ENCODE measurements around the gene EPHA8. TPM values are rescaled to one million over a fixed set of nuclear protein-coding genes. Genes with fewer than 3 reads are reported as not detected.

EPHA8 gene
- total RNA-seq, 3 donors from 2014 or later (not counting 1 experiment from before 2014, with no cell fraction given) = not detected

GRCh38 chr1:22597301-22597965 is 34.1 kb downstream of the EPHA8 start:
- no peak for ATAC-seq
- H3K9me3 ChIP-seq (ENCODE audit: control insufficient read depth, insufficient read depth, low read length) = no peaks in the 10 kb centered on the region
- H3K4me1 Mint-ChIP-seq = no peaks in the 10 kb centered on the region
- intact Hi-C loops (cut with micrococcal nuclease) = no loop called here
- no peaks in the 10 kb centered on the region for H3K9me3 Mint-ChIP-seq
- H3K4me3 Mint-ChIP-seq = no peak overlapping the region
- DNase-seq = no peak
- no peaks in the 10 kb centered on the region for H3K36me3 ChIP-seq (ENCODE audit: control insufficient read depth, insufficient read depth, low read length)
- WGBS (ENCODE audit: insufficient coverage) = 85% methylated on average over 30 of the region's 30 CpGs
- no peak overlapping the region for H3K4me3 ChIP-seq (ENCODE audit: low read length)
- no peak overlapping the region for H3K27ac ChIP-seq (ENCODE audit: low read length)
- no peak overlapping the region for H3K27ac Mint-ChIP-seq
- H3K27me3 Mint-ChIP-seq (ENCODE audit: low read depth in 2 of 2) = peaks cover 7 to 11% of the 10 kb centered on the region in 2 donors
- no peaks in the 10 kb centered on the region for H3K27me3 ChIP-seq (ENCODE audit: control insufficient read depth, insufficient read depth, low read length)
- no peaks in the 10 kb centered on the region for H3K4me1 ChIP-seq (ENCODE audit: control insufficient read depth, insufficient read depth, low read length)
- no peaks in the 10 kb centered on the region for H3K36me3 Mint-ChIP-seq
- TF ChIP-seq, protein P1, sequence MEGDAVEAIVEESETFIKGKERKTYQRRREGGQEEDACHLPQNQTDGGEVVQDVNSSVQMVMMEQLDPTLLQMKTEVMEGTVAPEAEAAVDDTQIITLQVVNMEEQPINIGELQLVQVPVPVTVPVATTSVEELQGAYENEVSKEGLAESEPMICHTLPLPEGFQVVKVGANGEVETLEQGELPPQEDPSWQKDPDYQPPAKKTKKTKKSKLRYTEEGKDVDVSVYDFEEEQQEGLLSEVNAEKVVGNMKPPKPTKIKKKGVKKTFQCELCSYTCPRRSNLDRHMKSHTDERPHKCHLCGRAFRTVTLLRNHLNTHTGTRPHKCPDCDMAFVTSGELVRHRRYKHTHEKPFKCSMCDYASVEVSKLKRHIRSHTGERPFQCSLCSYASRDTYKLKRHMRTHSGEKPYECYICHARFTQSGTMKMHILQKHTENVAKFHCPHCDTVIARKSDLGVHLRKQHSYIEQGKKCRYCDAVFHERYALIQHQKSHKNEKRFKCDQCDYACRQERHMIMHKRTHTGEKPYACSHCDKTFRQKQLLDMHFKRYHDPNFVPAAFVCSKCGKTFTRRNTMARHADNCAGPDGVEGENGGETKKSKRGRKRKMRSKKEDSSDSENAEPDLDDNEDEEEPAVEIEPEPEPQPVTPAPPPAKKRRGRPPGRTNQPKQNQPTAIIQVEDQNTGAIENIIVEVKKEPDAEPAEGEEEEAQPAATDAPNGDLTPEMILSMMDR (IDR thresholded peaks at IDR 0.05) = no peak

GRCh38 chr1:22597996-22598395 is 34.7 kb downstream of the EPHA8 start:
- no peak overlapping the region for H3K4me3 ChIP-seq (ENCODE audit: low read length)
- H3K9me3 Mint-ChIP-seq = no peaks in the 10 kb centered on the region
- H3K27ac Mint-ChIP-seq = no peak overlapping the region
- TF ChIP-seq, protein P1 (IDR thresholded peaks at IDR 0.05) = no peak
- intact Hi-C loops (cut with micrococcal nuclease) = no loop called here
- no peaks in the 10 kb centered on the region for H3K9me3 ChIP-seq (ENCODE audit: control insufficient read depth, insufficient read depth, low read length)
- no peaks in the 10 kb centered on the region for H3K27me3 ChIP-seq (ENCODE audit: control insufficient read depth, insufficient read depth, low read length)
- 79% methylated on average over 8 of the region's 8 CpGs for WGBS (ENCODE audit: insufficient coverage)
- ATAC-seq = no peak
- no peaks in the 10 kb centered on the region for H3K4me1 Mint-ChIP-seq
- no peak overlapping the region for H3K27ac ChIP-seq (ENCODE audit: low read length)
- H3K4me3 Mint-ChIP-seq = no peak overlapping the region
- H3K36me3 ChIP-seq (ENCODE audit: control insufficient read depth, insufficient read depth, low read length) = no peaks in the 10 kb centered on the region
- peaks cover 3 to 9% of the 10 kb centered on the region in 2 donors for H3K27me3 Mint-ChIP-seq (ENCODE audit: low read depth in 2 of 2)
- no peaks in the 10 kb centered on the region for H3K36me3 Mint-ChIP-seq
- DNase-seq = no peak
- H3K4me1 ChIP-seq (ENCODE audit: control insufficient read depth, insufficient read depth, low read length) = no peaks in the 10 kb centered on the region

GRCh38 chr1:22598736-22599135 is 35.4 kb downstream of the EPHA8 start:
- H3K4me3 ChIP-seq (ENCODE audit: low read length) = no peak overlapping the region
- H3K4me1 Mint-ChIP-seq = no peaks in the 10 kb centered on the region
- 81% methylated on average over 24 of the region's 24 CpGs for WGBS (ENCODE audit: insufficient coverage)
- no peak overlapping the region for H3K27ac Mint-ChIP-seq
- no peaks in the 10 kb centered on the region for H3K9me3 Mint-ChIP-seq
- intact Hi-C loops (cut with micrococcal nuclease) = no loop called here
- no peaks in the 10 kb centered on the region for H3K36me3 Mint-ChIP-seq
- no peaks in the 10 kb centered on the region for H3K9me3 ChIP-seq (ENCODE audit: control insufficient read depth, insufficient read depth, low read length)
- H3K27me3 ChIP-seq (ENCODE audit: control insufficient read depth, insufficient read depth, low read length) = no peaks in the 10 kb centered on the region
- H3K27me3 Mint-ChIP-seq (ENCODE audit: low read depth in 2 of 2) = peaks cover 4 to 9% of the 10 kb centered on the region in 2 donors
- no peak for ATAC-seq
- H3K4me3 Mint-ChIP-seq = no peak overlapping the region
- DNase-seq = no peak
- no peak overlapping the region for H3K27ac ChIP-seq (ENCODE audit: low read length)
- TF ChIP-seq, protein P1 (IDR thresholded peaks at IDR 0.05) = no peak
- H3K4me1 ChIP-seq (ENCODE audit: control insufficient read depth, insufficient read depth, low read length) = no peaks in the 10 kb centered on the region
- no peaks in the 10 kb centered on the region for H3K36me3 ChIP-seq (ENCODE audit: control insufficient read depth, insufficient read depth, low read length)
